Stimulated activated CD4-positive, alpha-beta T cell treated with anti-CD3 and anti-CD28 coated beads, Interleukin-15, amount 100 ng/mL, for 48 hours (primary cell): Measurements from ENCODE around the gene ACTR3C.
"Not testable (repeated sequence)": the region's sequence is repeated elsewhere in the genome, so short reads cannot be mapped to it uniquely, and the experiment has no call there.

Experiments used
- DNase-seq, 2 donors: peaks; one replicate each; pipeline ENCODE4 v3.0.0-alpha.2; 2020; ENCODE audit warnings: low read depth in 2 of 2

The ACTR3C gene

DNA sequence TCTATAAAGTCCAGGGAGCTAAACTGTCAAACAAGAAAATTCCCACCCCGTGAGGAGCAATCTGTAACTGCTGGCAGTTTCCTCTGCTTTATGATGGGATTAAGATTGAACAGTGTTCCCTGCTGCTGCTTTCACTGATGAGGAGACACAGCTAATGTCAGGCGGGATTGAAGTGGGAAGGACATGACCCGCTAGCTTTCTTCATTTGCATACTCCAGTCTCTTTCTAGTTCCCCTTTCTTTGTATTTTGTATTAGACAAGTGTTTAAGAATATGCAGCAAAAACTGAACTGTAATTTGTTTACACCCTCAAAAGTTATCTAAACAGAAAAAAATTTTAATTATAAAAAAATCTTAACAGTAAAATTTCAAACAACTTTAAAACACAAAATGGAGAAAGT is 40.2 kb downstream of the ACTR3C start:
- not testable (repeated sequence) for DNase-seq

DNA sequence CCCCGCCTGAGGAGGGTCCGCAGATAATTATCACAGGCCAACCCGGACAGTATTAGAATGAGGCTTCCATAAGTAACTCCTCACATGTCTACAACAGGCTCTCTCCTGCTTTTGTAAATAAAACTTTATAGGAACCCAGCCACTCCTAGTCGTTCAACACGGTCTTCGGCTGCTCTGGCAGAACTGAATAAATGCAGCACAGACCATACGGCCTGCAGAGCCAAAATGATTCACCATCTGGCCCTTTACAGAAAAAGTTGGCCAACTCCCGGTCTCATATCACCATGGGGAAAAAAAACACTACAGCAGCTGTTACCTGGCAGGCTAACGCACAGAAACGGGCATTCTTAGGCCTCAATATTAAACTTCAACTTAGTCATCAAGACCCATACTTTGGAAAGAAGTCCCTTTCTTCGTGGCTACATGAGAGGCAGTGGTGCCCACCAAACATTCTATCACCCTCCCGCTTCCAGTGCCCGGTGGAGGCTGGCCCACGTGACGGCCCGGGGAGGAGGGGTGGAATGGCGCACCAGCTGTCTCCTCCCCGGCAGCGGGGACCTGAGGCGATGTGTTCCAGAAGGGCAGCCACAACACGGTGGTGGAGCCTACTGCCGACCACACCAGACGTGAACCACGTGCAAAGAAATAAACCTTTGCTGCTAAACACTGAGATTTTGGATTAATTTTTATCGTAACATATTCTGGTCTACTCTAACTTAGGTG is 41.5 kb downstream of the ACTR3C start:
- not testable (repeated sequence) for DNase-seq

- not testable (repeated sequence) for DNase-seq
Measured at GRCh38 chr7:150278383-150278782, 45.0 kb downstream of the ACTR3C start.

GRCh38 chr7:150276132-150276695 is 47.1 kb downstream of the ACTR3C start:
- DNase-seq, result peak in 1 of 2 donors; percentile 12

DNA sequence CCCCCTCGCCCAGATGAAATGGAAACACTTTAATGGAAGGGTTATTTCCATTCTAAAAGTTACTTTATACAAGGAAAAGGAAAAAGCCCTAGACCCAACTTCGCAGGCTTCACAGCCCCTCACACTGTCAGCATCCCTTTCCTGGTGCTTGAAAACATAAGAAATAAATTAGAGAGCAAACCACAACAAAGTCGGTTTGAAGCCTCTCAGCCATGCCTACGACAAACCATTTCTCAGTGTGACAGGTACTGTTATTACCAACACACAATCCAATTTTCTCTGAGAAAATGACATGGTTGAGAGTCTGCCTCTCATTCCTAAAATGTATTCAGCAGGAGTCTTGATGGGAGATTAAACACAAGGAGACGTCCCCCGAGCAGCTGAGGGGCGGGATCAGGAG is 51.4 kb downstream of the ACTR3C start:
- DNase-seq, result not testable (repeated sequence)

DNA sequence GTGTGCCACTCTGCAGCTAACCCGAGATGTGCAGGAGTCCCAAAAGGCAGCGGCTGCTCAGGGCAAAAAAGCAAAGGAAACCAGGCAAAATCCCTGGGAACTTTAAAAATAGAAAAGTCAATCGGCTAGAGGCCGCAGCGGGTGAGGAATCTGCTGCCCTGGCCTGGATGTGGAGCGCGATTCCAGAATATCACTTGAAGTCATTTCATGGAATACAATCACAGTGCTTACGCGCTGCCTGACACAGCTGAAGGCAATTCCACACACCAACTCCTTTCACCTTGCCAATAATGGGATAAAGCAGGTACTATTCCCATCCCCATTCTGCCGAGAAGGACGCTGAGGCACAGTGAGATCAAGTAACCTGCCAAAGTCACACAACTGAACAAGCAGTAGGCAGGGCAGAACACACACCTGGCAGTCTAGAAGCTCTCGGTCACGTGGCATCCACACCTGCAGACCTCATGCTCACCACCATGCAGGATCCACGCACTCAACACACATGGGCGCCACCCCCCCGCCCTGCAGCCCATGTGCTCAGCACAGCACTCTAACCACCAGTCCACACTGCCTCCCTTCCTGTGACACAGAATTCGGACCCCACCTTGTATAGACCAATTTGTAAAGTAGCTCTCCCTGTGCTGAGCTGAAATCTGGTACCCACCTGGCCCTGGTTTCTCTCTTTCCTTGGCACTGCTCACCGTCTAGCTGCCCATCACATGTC is 53.1 kb downstream of the ACTR3C start:
- DNase-seq, result not testable (repeated sequence)

- not testable (repeated sequence) for DNase-seq
Measured at GRCh38 chr7:150268798-150269197, 54.5 kb downstream of the ACTR3C start.

- not testable (repeated sequence) for DNase-seq
Measured at GRCh38 chr7:150268287-150268686, 55.1 kb downstream of the ACTR3C start.

DNA sequence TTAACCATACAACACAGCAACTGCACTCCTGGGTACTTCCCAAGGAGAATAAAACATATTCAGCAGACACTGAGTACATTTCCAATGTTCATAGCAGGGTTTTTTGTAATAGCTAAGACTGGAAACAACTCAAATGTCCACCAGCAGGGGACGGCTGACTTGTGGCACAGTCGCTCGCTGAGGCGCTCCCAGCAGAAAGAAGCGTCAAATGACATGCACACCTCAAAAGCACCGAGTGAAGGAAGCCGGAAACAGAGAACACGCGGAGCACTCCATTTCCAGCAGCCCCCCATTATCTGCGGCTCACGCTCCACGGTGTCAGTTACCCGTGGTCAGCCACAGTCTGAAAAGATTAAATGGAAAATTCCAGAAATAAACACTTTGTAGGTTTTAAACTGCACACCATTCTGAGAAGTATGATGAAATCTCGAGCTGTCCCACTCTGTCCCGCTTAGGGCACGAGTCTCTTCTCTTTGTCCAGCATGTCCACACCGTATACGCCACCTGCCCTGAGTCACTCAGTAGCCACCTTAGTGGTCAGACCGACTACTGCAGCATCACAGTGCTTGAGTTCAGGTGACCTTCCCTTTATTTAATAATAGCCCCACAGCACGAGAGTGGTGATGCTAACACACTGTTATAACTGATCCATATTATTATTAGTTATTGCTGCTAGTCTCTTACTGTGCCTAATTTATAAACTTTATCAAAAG is 56.2 kb downstream of the ACTR3C start:
- not testable (repeated sequence) for DNase-seq

DNA sequence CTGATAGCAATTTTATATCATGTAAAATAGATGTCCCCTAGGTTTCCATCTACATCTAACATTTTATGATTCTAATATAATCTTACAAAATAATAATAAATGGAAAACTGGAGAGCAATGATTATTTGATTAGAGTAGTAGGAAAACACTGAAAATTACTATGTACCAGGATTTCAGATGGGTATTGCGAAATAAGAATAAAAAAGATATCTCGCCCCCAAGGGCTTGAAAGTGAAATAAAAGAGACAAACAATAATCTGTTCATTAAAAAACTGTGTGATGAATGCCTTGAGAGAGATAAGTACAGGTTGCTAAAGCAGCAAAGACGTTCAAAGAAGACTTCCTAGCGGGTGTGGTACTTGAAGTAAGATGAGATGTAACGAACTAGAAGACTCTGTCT is 60.7 kb downstream of the ACTR3C start:
- DNase-seq, result not testable (repeated sequence)

GRCh38 chr7:150247745-150248144 is 75.6 kb downstream of the ACTR3C start:
- not testable (repeated sequence) for DNase-seq

GRCh38 chr7:150245208-150245607 is 78.1 kb downstream of the ACTR3C start:
- not testable (repeated sequence) for DNase-seq

DNA sequence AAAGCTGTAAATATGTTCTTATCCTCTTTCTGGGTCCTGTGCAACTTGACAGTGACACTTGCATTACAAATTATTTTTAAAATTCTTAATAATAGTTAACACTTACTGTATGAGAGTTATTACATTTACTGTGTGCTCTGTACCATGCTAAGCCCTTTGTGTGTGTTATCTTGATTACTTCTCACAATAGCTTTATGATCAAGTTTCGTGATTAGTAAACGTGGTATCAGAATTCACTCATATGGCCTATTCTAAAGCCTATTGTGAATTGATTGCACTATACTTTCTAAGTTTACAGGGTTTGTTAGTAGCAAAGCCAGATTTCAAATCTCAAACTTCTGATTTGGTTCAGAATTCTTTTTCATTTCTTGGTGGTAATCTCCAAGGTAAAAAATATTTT is 80.4 kb downstream of the ACTR3C start:
- not testable (repeated sequence) for DNase-seq

DNA sequence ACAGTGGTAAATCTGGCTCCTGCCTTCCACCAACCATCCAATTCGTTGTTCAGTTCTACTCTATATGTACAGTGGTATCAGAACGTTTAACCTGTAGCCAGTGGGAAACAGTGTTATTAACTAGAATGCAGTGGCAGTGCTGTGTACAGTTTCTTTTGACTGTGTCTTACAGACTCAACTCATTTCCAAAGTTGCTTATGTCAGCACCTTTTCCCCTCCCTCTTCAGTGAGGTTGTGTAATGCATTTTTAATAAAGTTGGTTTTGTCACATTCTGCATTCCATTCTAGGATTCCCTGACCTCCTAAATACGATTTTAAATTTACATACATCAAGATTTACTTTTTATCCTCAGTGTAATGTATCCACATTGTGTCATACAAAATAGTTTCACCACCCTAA is 97.9 kb downstream of the ACTR3C start:
- DNase-seq, result not testable (repeated sequence)

GRCh38 chr7:150222083-150222972 is 101.0 kb downstream of the ACTR3C start:
- not testable (repeated sequence) for DNase-seq

- DNase-seq, result not testable (repeated sequence)
Measured at GRCh38 chr7:150220673-150221181, 102.6 kb downstream of the ACTR3C start.

DNA sequence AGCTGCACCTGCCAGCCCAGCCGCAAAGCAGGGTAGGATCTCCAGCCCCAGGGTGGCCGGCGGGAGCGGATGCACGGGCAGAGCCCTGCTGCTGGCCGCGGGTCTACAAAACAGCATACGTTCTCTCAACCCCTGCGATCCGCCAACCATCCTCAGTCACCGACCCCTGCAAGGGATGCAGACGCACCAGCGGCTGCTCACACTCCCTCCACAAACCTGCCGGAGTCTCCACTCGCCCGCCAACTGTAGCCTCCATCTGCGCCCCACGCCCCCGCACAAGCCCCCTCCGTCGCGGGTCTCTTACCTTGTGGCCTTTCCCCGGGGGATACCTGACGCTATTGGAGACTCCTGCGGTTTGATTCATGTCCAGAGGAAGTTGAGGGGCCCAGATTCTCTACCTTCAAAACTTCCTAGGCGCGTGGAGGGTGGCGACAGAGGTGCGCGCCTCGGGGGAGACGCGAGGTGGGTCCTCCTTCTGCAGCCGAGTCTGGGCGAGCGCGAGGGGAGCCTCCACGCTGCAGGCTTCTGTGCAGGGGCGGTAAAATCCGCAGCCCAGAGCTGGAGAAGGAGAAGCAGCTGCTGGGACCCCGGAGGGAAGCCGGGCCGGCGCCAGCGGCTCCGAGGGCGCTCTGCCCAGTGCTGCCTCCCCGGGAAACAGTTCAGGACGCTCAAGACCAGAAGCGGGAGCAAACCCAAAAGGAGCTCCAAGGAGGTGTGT is 103.2 kb downstream of the ACTR3C start:
- DNase-seq, result not testable (repeated sequence)

GRCh38 chr7:150206848-150207247 is 116.5 kb downstream of the ACTR3C start:
- DNase-seq, result not testable (repeated sequence)

DNA sequence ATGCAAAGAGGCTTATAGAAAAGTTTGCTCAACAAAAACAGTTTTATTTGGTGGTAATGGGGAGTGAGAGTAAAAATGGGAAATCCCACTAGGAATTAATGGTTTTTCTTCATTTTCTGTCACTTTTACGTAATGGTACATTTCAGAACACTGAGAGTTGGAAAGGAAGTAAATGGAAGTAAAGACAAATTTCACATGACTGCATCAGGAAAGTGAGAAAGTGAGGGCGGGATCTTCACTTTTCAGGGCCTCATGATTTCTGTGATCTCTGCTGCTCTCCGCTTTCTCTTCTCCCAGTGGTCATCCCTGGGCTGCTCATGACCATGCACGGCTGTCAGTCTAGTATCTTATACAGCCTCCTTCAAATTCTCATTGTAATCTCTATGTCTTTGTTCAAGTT is 117.5 kb downstream of the ACTR3C start:
- DNase-seq, result not testable (repeated sequence)

GRCh38 chr7:150204577-150204976 is 118.8 kb downstream of the ACTR3C start:
- not testable (repeated sequence) for DNase-seq
